Upper lobe of left lung (tissue), 4 donors: ENCODE results near the gene GRID1.

Experiments
- POLR2A ChIP-seq, 4 donors: fragments of 450-650 bp; IDR thresholded peaks; one replicate each; pipeline ENCODE4 v1.5.1; 2016 to 2017; ENCODE audit warnings: antibody characterized with exemption in 4 of 4, mild to moderate bottlenecking in 2 of 4
- POLR2AphosphoS5 ChIP-seq, 2 donors: sonication (generic); formaldehyde crosslinking; IDR thresholded peaks; one replicate each; pipeline ENCODE4 v1.5.1; 2017; ENCODE audit warnings: antibody characterized with exemption in 2 of 2

GRCh38 chr10:86285136-86285790 lies 81.3 kb downstream of the GRID1 start:
- TF ChIP-seq POLR2AphosphoS5 (IDR thresholded peaks at IDR 0.05) (no peak), POLR2A (IDR thresholded peaks at IDR 0.05) (no peak)
